ENCODE results near the gene COPS8. TPM values are rescaled to one million over a fixed set of nuclear protein-coding genes. Genes with fewer than 3 reads are reported as not detected.
A peak's percentile ranks its signal among the peaks of the same experiment; 100 is the strongest.

Gene COPS8
- total RNA-seq: 10 to 100 TPM; 40.3 to 53.1 TPM

DNA sequence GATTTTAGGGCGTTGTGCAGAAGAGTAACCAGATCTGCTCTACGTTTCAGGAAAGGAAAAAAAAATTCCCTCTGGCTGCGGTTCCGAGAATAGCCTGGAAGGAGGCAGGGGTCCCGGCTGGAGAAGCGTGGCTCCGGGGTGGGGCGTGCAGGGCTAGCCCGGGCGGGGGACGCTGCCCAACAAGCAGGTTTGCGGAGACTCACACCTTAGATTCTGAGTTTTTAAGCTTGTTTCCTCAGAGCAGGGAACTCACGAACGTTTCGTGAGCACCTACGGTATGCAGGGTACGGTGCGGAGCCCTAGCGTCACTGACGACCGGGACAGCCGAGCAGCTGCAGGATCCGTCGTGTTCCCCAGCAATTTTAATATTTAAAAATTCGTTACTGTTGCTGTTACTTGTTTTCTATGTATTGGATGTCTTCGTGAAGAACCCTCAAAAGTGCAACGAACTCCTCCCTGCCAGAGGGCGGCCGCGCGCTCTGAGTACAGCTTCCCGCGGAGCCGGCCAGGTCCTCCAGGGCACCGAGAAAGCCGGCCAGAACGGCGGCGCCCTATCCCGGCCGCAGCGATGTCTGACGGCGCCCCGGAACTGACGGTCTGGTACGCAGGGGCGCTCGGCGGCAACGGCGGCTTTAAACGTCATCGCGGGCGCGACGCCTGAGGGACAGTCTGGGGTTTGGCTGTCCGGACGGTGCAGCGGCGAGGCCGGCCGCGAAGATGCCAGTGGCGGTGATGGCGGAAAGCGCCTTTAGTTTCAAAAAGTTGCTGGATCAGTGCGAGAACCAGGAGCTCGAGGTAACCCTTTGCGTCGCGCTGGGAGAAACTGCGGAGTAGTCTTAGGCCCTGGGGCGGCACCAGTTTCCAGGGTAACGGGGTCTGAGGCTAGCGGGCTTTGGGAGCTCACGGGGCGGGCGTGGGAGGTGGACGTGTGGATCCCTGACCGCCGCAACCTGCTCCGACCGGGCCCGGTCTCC is at the start of gene COPS8:
Gene COPS8, plus strand, starts transcription at position 642 of the 974 bp plus-strand sequence. Its CDS starts 76 bp downstream, at position 718.
- Mint-ChIP-seq H3K4me3 (peak within 1 kb of the TSS; percentile 96), H3K27me3 (no peaks in the 10 kb centered on the region), H3K36me3 (ENCODE audit: low read depth) (peaks cover 31% of the 10 kb centered on the region), H3K4me1 (peaks cover 4% of the 10 kb centered on the region), H3K27ac (peak within 1 kb of the TSS; percentile 98), H3K9me3 (no peaks in the 10 kb centered on the region)
- peak; percentile 100 for ATAC-seq (replicated peaks)

- no peak overlapping the region for H3K4me3 Mint-ChIP-seq
- ATAC-seq (replicated peaks): no peak
- no peaks in the 10 kb centered on the region for H3K27me3 Mint-ChIP-seq
- H3K27ac Mint-ChIP-seq: no peak overlapping the region
- H3K36me3 Mint-ChIP-seq (ENCODE audit: low read depth): no peaks in the 10 kb centered on the region
- no peaks in the 10 kb centered on the region for H3K4me1 Mint-ChIP-seq
- no peaks in the 10 kb centered on the region for H3K9me3 Mint-ChIP-seq
Measured at GRCh38 chr2:237039301-237040031, 46.2 kb upstream of the COPS8 start.

DNA sequence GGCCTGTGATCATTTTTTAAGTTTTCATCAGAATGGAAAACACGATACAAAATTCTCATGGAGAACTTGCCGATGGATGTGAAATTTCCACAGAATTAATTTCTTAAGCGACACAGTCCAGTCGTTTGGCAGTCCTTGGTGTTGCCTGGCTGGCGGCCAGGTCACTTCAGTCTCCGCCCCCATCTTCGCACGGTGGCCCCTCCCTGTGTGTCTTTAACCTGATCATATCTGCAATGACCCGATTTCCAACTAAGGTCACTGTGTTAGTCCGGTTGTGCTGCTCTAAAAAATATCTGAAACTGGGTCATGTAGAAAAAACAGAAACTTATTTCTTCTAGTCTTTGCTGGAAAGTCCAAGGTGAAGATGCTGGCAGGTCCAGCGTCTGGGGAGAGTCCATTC is 44.5 kb upstream of the COPS8 start:
- Mint-ChIP-seq H3K4me3 (no peak overlapping the region), H3K27ac (no peak overlapping the region), H3K9me3 (no peaks in the 10 kb centered on the region), H3K4me1 (no peaks in the 10 kb centered on the region), H3K27me3 (no peaks in the 10 kb centered on the region), H3K36me3 (ENCODE audit: low read depth) (no peaks in the 10 kb centered on the region)
- no peak for ATAC-seq (replicated peaks)

DNA sequence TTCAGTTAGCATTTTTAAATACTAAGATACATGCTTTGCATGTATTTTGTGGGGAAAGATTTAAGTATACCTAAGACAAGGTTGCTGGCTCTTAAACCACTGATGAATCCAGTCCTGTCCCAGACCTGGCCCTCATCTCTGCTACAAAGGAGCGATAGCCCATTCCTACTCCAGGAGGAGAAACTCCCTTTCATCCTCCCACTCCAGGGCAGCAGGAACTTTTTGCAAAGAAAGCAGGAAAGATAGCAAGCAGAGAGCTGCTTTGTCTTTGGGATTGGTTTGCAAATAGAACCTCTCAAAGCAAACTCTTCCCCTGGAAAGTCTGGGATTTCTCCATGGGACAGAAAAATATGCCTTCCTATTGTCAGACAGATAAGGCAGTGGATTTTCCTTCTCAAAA is 43.6 kb upstream of the COPS8 start:
- Mint-ChIP-seq H3K9me3 (no peaks in the 10 kb centered on the region), H3K4me3 (no peak overlapping the region), H3K36me3 (ENCODE audit: low read depth) (no peaks in the 10 kb centered on the region), H3K27ac (no peak overlapping the region), H3K4me1 (no peaks in the 10 kb centered on the region), H3K27me3 (no peaks in the 10 kb centered on the region)
- no peak for ATAC-seq (replicated peaks)

DNA sequence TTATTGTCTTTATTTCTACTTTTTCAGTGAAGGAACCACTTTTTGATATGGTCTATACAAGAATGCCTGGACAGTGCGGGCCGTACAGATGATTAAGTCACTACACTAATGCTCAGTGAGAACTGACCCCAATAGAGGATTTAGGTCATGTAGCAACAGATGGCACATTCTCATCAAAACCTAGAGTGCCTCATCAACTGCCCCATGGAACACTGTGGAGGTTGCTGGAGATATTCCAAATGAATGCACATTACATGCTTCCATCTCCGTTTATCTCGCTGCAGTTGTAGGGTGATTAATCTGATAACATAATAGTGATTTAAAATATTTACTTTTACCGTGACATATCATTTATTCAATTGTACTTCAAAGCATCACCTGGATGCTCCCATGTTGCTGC is 41.8 kb upstream of the COPS8 start:
- peaks cover 11% of the 10 kb centered on the region for H3K9me3 Mint-ChIP-seq
- no peak overlapping the region for H3K27ac Mint-ChIP-seq
- H3K36me3 Mint-ChIP-seq (ENCODE audit: low read depth): no peaks in the 10 kb centered on the region
- no peak for ATAC-seq (replicated peaks)
- no peaks in the 10 kb centered on the region for H3K4me1 Mint-ChIP-seq
- H3K27me3 Mint-ChIP-seq: peaks cover 3% of the 10 kb centered on the region
- no peak overlapping the region for H3K4me3 Mint-ChIP-seq

- Mint-ChIP-seq H3K27me3 (peaks cover 3% of the 10 kb centered on the region), H3K9me3 (peaks cover 11% of the 10 kb centered on the region), H3K4me3 (no peak overlapping the region), H3K4me1 (no peaks in the 10 kb centered on the region), H3K27ac (no peak overlapping the region), H3K36me3 (ENCODE audit: low read depth) (no peaks in the 10 kb centered on the region)
- ATAC-seq (replicated peaks): no peak
Measured at GRCh38 chr2:237044281-237044680, 41.4 kb upstream of the COPS8 start.

GRCh38 chr2:237045449-237045848 is 40.2 kb upstream of the COPS8 start:
- H3K4me1 Mint-ChIP-seq: no peaks in the 10 kb centered on the region
- peaks cover 3% of the 10 kb centered on the region for H3K27me3 Mint-ChIP-seq
- ATAC-seq (replicated peaks): no peak
- H3K27ac Mint-ChIP-seq: no peak overlapping the region
- no peaks in the 10 kb centered on the region for H3K36me3 Mint-ChIP-seq (ENCODE audit: low read depth)
- H3K9me3 Mint-ChIP-seq: peaks cover 17% of the 10 kb centered on the region
- no peak overlapping the region for H3K4me3 Mint-ChIP-seq

DNA sequence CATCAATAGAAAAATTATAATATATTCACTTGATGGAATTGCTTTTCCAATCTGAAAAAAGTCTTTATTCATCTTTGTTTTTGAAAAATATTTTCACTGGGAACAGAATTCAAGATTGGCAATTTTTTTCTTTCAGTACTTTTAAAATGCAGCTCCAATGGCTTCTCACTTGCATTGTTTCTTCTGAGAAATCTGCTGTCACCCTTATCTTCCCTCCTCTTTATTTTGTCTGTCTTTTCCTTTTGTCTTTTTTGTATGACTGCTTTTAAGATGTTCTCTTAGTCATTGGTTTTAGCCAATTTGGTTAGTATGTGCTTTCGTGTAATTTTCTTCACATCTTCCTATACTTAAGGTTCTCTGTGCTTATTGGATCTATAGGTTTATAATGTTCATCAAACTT is 37.1 kb upstream of the COPS8 start:
- peaks cover 17% of the 10 kb centered on the region for H3K9me3 Mint-ChIP-seq
- ATAC-seq (replicated peaks): no peak
- no peak overlapping the region for H3K27ac Mint-ChIP-seq
- H3K27me3 Mint-ChIP-seq: peaks cover 15% of the 10 kb centered on the region
- H3K4me1 Mint-ChIP-seq: no peaks in the 10 kb centered on the region
- H3K4me3 Mint-ChIP-seq: no peak overlapping the region
- no peaks in the 10 kb centered on the region for H3K36me3 Mint-ChIP-seq (ENCODE audit: low read depth)

- H3K9me3 Mint-ChIP-seq: peaks cover 17% of the 10 kb centered on the region
- peaks cover 15% of the 10 kb centered on the region for H3K27me3 Mint-ChIP-seq
- H3K4me3 Mint-ChIP-seq: no peak overlapping the region
- ATAC-seq (replicated peaks): no peak
- H3K27ac Mint-ChIP-seq: no peak overlapping the region
- no peaks in the 10 kb centered on the region for H3K4me1 Mint-ChIP-seq
- no peaks in the 10 kb centered on the region for H3K36me3 Mint-ChIP-seq (ENCODE audit: low read depth)
Measured at GRCh38 chr2:237051861-237052260, 33.8 kb upstream of the COPS8 start.

- Mint-ChIP-seq H3K4me1 (no peaks in the 10 kb centered on the region), H3K4me3 (no peak overlapping the region), H3K9me3 (peaks cover 13% of the 10 kb centered on the region), H3K27me3 (peaks cover 15% of the 10 kb centered on the region), H3K27ac (no peak overlapping the region), H3K36me3 (ENCODE audit: low read depth) (no peaks in the 10 kb centered on the region)
- ATAC-seq (replicated peaks): no peak
Measured at GRCh38 chr2:237053066-237053465, 32.6 kb upstream of the COPS8 start.

- Mint-ChIP-seq H3K27me3 (peaks cover 12% of the 10 kb centered on the region), H3K4me1 (peaks cover 8% of the 10 kb centered on the region), H3K36me3 (ENCODE audit: low read depth) (no peaks in the 10 kb centered on the region), H3K27ac (no peak overlapping the region), H3K4me3 (no peak overlapping the region), H3K9me3 (no peaks in the 10 kb centered on the region)
- ATAC-seq (replicated peaks): no peak
Measured at GRCh38 chr2:237055386-237056100, 30.1 kb upstream of the COPS8 start.

GRCh38 chr2:237056287-237056875 is 29.3 kb upstream of the COPS8 start:
- Mint-ChIP-seq H3K27me3 (peaks cover 10% of the 10 kb centered on the region), H3K4me3 (no peak overlapping the region), H3K4me1 (peaks cover 8% of the 10 kb centered on the region), H3K27ac (no peak overlapping the region), H3K9me3 (no peaks in the 10 kb centered on the region), H3K36me3 (ENCODE audit: low read depth) (no peaks in the 10 kb centered on the region)
- ATAC-seq (replicated peaks): no peak

- H3K4me3 Mint-ChIP-seq: no peak overlapping the region
- peaks cover 4% of the 10 kb centered on the region for H3K27me3 Mint-ChIP-seq
- H3K4me1 Mint-ChIP-seq: peaks cover 8% of the 10 kb centered on the region
- H3K9me3 Mint-ChIP-seq: no peaks in the 10 kb centered on the region
- no peak for ATAC-seq (replicated peaks)
- no peaks in the 10 kb centered on the region for H3K36me3 Mint-ChIP-seq (ENCODE audit: low read depth)
- H3K27ac Mint-ChIP-seq: no peak overlapping the region
Measured at GRCh38 chr2:237057107-237057506, 28.6 kb upstream of the COPS8 start.

- Mint-ChIP-seq H3K4me3 (no peak overlapping the region), H3K36me3 (ENCODE audit: low read depth) (no peaks in the 10 kb centered on the region), H3K4me1 (peaks cover 8% of the 10 kb centered on the region), H3K27me3 (no peaks in the 10 kb centered on the region), H3K9me3 (no peaks in the 10 kb centered on the region), H3K27ac (no peak overlapping the region)
- no peak for ATAC-seq (replicated peaks)
Measured at GRCh38 chr2:237057893-237058300, 27.8 kb upstream of the COPS8 start.
